Stimulated activated CD8-positive, alpha-beta memory T cell treated with anti-CD3 and anti-CD28 coated beads, Interleukin-15, amount 100 ng/mL, for 1 hour (primary cell): ENCODE measurements around the gene ALG1L2.
"Not testable (repeated sequence)": the region's sequence is repeated elsewhere in the genome, so short reads cannot be mapped to it uniquely, and the experiment has no call there.

Source experiments
- DNase-seq: peaks from one replicate; pipeline ENCODE4 v3.0.0-alpha.2; 2020; ENCODE audit warnings: low read depth

ALG1L2 gene

GRCh38 chr3:130081351-130081881 lies at the start of gene ALG1L2:
ALG1L2 (plus strand) TSS chr3:130081831; CDS start chr3:130082017, 186 bp downstream.
- no peak for DNase-seq

- DNase-seq = not testable (repeated sequence)
These were observed 44.4 kb upstream of the ALG1L2 start for GRCh38 chr3:130037126-130037815.

GRCh38 chr3:130042736-130043135 lies 38.9 kb upstream of the ALG1L2 start:
- not testable (repeated sequence) for DNase-seq

- not testable (repeated sequence) for DNase-seq
These were observed 38.0 kb upstream of the ALG1L2 start for GRCh38 chr3:130043658-130044057.

- DNase-seq = no peak
These were observed 37.3 kb upstream of the ALG1L2 start for GRCh38 chr3:130044370-130044769.

- DNase-seq = no peak
These were observed 32.9 kb upstream of the ALG1L2 start for GRCh38 chr3:130048726-130049125.

GRCh38 chr3:130052366-130052765 lies 29.3 kb upstream of the ALG1L2 start:
- DNase-seq = not testable (repeated sequence)

- not testable (repeated sequence) for DNase-seq
These were observed 28.7 kb upstream of the ALG1L2 start for GRCh38 chr3:130052965-130053364.

- not testable (repeated sequence) for DNase-seq
These were observed 23.9 kb upstream of the ALG1L2 start for GRCh38 chr3:130057536-130058266.

- DNase-seq = not testable (repeated sequence)
These were observed 23.4 kb upstream of the ALG1L2 start for GRCh38 chr3:130058267-130058657.

GRCh38 chr3:130058716-130059115 lies 22.9 kb upstream of the ALG1L2 start:
- DNase-seq = not testable (repeated sequence)

GRCh38 chr3:130059162-130059561 lies 22.5 kb upstream of the ALG1L2 start:
- DNase-seq = not testable (repeated sequence)

GRCh38 chr3:130073582-130073981 lies 8.0 kb upstream of the ALG1L2 start:
- no peak for DNase-seq

- no peak for DNase-seq
These were observed 4.0 kb upstream of the ALG1L2 start for GRCh38 chr3:130077636-130078035.

GRCh38 chr3:130083363-130084090 lies 1.9 kb downstream of the ALG1L2 start:
- not testable (repeated sequence) for DNase-seq

GRCh38 chr3:130084436-130084980 lies 2.9 kb downstream of the ALG1L2 start:
- no peak for DNase-seq

GRCh38 chr3:130085881-130086280 lies 4.2 kb downstream of the ALG1L2 start:
- no peak for DNase-seq

GRCh38 chr3:130086628-130087027 lies 5.0 kb downstream of the ALG1L2 start:
- DNase-seq = not testable (repeated sequence)

- DNase-seq = no peak
These were observed 6.4 kb downstream of the ALG1L2 start for GRCh38 chr3:130088061-130088460.

GRCh38 chr3:130090681-130091080 lies 9.1 kb downstream of the ALG1L2 start:
- not testable (repeated sequence) for DNase-seq

GRCh38 chr3:130091958-130092357 lies 10.3 kb downstream of the ALG1L2 start:
- no peak for DNase-seq

GRCh38 chr3:130093741-130094391 lies 12.2 kb downstream of the ALG1L2 start:
- DNase-seq = no peak
